AG09309 (cell line): ENCODE data around the gene GARNL3.

Source experiments
- DNase-seq: peaks from one replicate; pipeline ENCODE4 v3.0.0-alpha.2; 2010; ENCODE audit warnings: low read depth
- H3K4me3 ChIP-seq: 2 replicates; pipeline ENCODE4 v1.5.1; 2011; ENCODE audit warnings: mild to moderate bottlenecking, low read depth, low read length, moderate library complexity; ENCODE audit not compliant: control insufficient read depth
- TF ChIP-seq, protein P1 (sequence below): IDR thresholded peaks from 2 replicates; pipeline ENCODE4 v1.5.1; 2011; ENCODE audit warnings: mild to moderate bottlenecking, low read depth, low read length, inconsistent platforms; ENCODE audit not compliant: insufficient read depth, control insufficient read depth; ENCODE audit errors: missing control alignments

GARNL3 gene

DNA sequence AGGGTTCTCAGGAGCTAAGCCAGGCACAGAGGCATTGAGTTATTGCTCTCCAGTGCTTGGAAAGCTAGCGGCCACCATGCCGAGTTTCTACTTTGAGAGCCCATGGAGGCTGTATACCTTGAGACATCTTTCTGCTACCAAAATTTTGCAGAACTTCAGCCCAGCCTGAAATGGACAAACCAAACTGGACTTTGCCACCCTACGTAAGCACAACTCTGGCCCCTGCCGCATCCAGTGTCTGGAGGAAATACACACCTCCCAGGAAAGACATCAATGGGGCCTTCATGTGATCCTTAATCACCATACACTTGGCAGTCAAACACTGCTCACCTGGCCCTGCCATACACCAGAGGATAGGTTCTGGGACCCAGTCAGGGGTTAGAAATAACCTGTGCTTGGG lies 27.8 kb downstream of the GARNL3 start:
- TF ChIP-seq, protein P1, sequence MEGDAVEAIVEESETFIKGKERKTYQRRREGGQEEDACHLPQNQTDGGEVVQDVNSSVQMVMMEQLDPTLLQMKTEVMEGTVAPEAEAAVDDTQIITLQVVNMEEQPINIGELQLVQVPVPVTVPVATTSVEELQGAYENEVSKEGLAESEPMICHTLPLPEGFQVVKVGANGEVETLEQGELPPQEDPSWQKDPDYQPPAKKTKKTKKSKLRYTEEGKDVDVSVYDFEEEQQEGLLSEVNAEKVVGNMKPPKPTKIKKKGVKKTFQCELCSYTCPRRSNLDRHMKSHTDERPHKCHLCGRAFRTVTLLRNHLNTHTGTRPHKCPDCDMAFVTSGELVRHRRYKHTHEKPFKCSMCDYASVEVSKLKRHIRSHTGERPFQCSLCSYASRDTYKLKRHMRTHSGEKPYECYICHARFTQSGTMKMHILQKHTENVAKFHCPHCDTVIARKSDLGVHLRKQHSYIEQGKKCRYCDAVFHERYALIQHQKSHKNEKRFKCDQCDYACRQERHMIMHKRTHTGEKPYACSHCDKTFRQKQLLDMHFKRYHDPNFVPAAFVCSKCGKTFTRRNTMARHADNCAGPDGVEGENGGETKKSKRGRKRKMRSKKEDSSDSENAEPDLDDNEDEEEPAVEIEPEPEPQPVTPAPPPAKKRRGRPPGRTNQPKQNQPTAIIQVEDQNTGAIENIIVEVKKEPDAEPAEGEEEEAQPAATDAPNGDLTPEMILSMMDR: no peak
- no peak overlapping the region for H3K4me3 ChIP-seq
- DNase-seq: no peak

DNA sequence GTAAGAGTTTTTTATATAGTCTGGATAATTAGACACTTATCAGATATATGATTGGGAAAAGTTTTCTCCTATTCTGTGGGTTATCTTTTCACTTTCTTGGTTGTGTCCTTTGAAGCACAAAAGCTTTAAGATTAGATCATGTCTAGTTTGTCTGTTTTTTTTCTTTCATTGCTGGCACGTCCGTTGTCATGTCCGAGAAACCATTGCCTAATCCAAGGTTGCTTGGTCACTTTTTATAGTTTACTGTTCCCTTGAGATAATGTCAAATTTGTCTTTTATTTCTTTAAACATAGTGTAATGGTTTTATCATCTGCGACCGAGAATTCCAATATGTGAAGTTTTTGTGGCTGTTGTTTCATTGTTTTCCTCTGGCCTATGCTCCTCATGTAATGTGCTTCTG lies 28.8 kb downstream of the GARNL3 start:
- no peak overlapping the region for H3K4me3 ChIP-seq
- DNase-seq: no peak
- TF ChIP-seq, protein P1: no peak

DNA sequence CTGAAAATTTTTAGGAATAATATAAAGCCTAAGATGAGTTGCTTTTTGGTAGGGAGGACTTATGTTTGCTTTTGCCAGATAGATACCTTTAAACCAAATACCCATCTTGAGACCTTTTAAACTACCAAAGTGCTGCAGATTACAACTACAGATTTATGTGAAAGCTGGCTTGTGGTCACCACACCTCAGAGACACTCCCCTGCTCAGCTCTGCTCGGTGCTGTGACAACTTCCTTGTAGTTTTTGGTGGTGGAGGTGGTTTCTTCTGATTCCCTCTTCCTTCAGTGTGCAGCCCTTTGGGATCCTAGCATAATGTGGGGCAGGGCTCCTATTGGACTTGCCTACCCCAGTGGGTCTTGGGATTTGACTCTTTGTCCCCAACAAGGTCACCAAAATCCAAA lies 29.2 kb downstream of the GARNL3 start:
- H3K4me3 ChIP-seq: no peak overlapping the region
- no peak for DNase-seq
- TF ChIP-seq, protein P1: no peak

DNA sequence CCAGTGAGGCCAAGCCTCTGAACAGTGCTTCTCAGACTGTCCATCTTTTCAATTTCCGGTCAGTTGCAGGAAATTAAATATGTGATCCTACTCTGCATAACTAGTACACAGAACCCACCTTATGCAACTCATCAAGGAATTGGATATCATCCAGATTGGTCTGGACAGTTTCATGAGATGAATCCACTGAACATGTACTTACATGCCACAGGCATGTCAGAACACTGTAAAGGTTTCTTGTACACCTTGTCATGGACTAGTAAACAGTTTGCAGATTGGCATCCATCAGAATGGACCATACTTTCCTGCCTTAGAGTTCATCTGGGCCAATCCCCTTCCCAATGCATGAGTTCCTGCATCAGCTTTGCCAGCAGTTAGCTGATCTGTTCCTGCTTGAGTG lies 30.4 kb downstream of the GARNL3 start:
- TF ChIP-seq, protein P1: no peak
- no peak for DNase-seq
- no peak overlapping the region for H3K4me3 ChIP-seq

DNA sequence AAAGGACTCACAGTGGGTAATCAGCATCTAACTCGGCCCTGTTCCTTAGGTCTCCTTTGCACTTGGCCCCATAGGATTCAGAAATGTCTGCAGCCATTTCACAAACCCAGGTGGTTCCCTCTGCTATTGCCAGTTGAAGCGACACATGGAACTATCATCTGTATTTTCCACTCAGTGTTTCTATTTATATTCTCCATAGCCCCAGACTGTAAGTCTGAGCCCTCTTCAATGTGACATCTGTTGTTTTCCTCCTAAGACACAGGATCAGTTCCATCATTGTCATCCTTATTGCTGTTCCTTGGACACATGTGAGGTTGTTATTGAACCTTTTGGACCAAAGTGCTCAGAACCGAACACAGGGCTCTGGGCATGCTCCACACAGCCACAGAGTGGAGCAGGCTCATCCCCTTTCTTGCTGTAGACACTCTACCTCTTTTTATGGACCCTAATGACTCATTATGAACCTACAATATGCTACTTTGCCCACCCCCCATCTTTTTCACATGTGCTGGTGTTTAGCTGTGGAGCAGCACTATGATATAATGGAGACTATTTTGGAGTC lies 36.4 kb downstream of the GARNL3 start:
- DNase-seq: no peak
- H3K4me3 ChIP-seq: no peak overlapping the region
- TF ChIP-seq, protein P1: no peak

DNA sequence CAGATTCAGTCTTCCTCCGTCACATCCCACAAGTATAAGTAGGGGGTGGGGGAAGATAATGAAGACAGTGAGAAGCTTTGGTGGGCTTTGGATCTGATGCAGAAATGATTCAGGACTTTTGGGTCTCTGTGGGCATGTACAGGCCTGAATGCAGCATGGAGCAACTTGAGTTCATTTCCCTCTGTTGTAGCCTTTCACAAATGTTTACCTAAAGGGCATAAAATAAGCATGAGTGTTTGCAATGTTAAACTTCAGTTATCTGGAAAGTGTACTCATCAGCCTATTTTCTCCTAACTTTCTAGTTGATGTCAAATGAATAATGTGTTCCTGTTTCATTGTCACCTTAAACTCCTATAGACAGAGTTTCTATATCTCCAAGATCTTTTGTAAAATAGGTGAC lies 39.3 kb downstream of the GARNL3 start:
- DNase-seq: no peak
- no peak overlapping the region for H3K4me3 ChIP-seq

More for the DNA sequence above, 39.3 kb downstream of the GARNL3 start:
- TF ChIP-seq, protein P1: no peak
